ENCODE measurements around the gene KRT16. TPM values are rescaled to one million over a fixed set of nuclear protein-coding genes. Genes with fewer than 3 reads are reported as not detected.

KRT16 gene
- total and polyA plus RNA-seq, 9 donors = 1.0 TPM; not detected in 8

GRCh38 chr17:41638194-41638593 is 25.6 kb upstream of the KRT16 start:
- DNase-seq = no peak
- no peaks in the 10 kb centered on the region for H3K36me3 ChIP-seq
- TF ChIP-seq POLR2A (IDR thresholded peaks at IDR 0.05) = no peak
- no peak for TF ChIP-seq CTCF (IDR thresholded peaks at IDR 0.05)
- no peak for TF ChIP-seq EP300 (IDR thresholded peaks at IDR 0.05)
- no peak overlapping the region for H3K27ac ChIP-seq
- 90 to 95% (median 95%) methylated on average over 5 of the region's 5 CpGs for WGBS, 3 donors
- no peaks in the 10 kb centered on the region for H3K27me3 ChIP-seq
- no peaks in the 10 kb centered on the region for H3K9me3 ChIP-seq
- no peak overlapping the region for H3K4me3 ChIP-seq
- H3K4me1 ChIP-seq (ENCODE audit: insufficient read depth) = peaks cover 7% of the 10 kb centered on the region
- intact Hi-C loops (cut with DNase I) = no loop called here

- Histone ChIP-seq H3K36me3 (no peaks in the 10 kb centered on the region), H3K4me1 (ENCODE audit: insufficient read depth) (peaks cover 7% of the 10 kb centered on the region), H3K27ac (no peak overlapping the region), H3K4me3 (no peak overlapping the region), H3K27me3 (no peaks in the 10 kb centered on the region), H3K9me3 (no peaks in the 10 kb centered on the region)
- intact Hi-C loops (cut with DNase I) = no loop called here
- no peak for TF ChIP-seq POLR2A (IDR thresholded peaks at IDR 0.05)
- TF ChIP-seq EP300 (IDR thresholded peaks at IDR 0.05) = no peak
- no peak for TF ChIP-seq CTCF (IDR thresholded peaks at IDR 0.05)
- DNase-seq = no peak
- WGBS, 3 donors = 86 to 97% (median 86%) methylated on average over 8 to 9 of the region's 9 CpGs
These were observed 24.1 kb upstream of the KRT16 start for GRCh38 chr17:41636652-41637051.

- Histone ChIP-seq H3K9me3 (no peaks in the 10 kb centered on the region), H3K36me3 (no peaks in the 10 kb centered on the region), H3K4me1 (ENCODE audit: insufficient read depth) (peaks cover 7% of the 10 kb centered on the region), H3K27me3 (no peaks in the 10 kb centered on the region), H3K4me3 (no peak overlapping the region), H3K27ac (no peak overlapping the region)
- peak; percentile 20 to 59 (median 37) for DNase-seq
- WGBS, 3 donors = 16 to 22% (median 19%) methylated on average over 28 of the region's 28 CpGs
- intact Hi-C loops (cut with DNase I) = no loop called here
- TF ChIP-seq POLR2A (IDR thresholded peaks at IDR 0.05) (no peak), CTCF (IDR thresholded peaks at IDR 0.05) (no peak), EP300 (IDR thresholded peaks at IDR 0.05) (no peak)
These were observed 22.8 kb upstream of the KRT16 start for GRCh38 chr17:41635121-41636097.

GRCh38 chr17:41634639-41635038 is 22.1 kb upstream of the KRT16 start:
- Histone ChIP-seq H3K4me3 (no peak overlapping the region), H3K4me1 (ENCODE audit: insufficient read depth) (peaks cover 7% of the 10 kb centered on the region), H3K27ac (no peak overlapping the region), H3K27me3 (no peaks in the 10 kb centered on the region), H3K36me3 (no peaks in the 10 kb centered on the region), H3K9me3 (no peaks in the 10 kb centered on the region)
- WGBS, 3 donors = 40 to 48% (median 41%) methylated on average over 7 of the region's 7 CpGs
- intact Hi-C loops (cut with DNase I) = no loop called here
- DNase-seq = no peak
- TF ChIP-seq CTCF (IDR thresholded peaks at IDR 0.05) (no peak), EP300 (IDR thresholded peaks at IDR 0.05) (no peak), POLR2A (IDR thresholded peaks at IDR 0.05) (no peak)
